ENCODE results near the gene REEP5. TPM values are rescaled to one million over a fixed set of nuclear protein-coding genes. Genes with fewer than 3 reads are reported as not detected.
A peak's percentile ranks its signal among the peaks of the same experiment; 100 is the strongest.

REEP5 gene
- total and polyA plus RNA-seq, 2 of the 4 experiments (the other 2 are of a cell fraction), result 49.3 to 82.0 TPM

- H3K4ac ChIP-seq (ENCODE audit: low read depth, low read length), result no peak overlapping the region
- H3K9me1 ChIP-seq (ENCODE audit: insufficient read depth, low read length), result peaks cover 14% of the 10 kb centered on the region
- ATAC-seq (ENCODE audit: low read depth), result no peak; the same call in 1 of the 2 replicates
- H2BK120ac ChIP-seq (ENCODE audit: low read depth, low read length), result no peak overlapping the region
- H3K27me3 ChIP-seq (ENCODE audit: control insufficient read depth, insufficient read depth, low read length), result peaks cover 2% of the 10 kb centered on the region; the same call in 1 of the 2 replicates
- no peak overlapping the region for H3K14ac ChIP-seq (replicated peaks; ENCODE audit: low read depth, low read length)
- no peak overlapping the region for H2BK5ac ChIP-seq (ENCODE audit: low read depth, low read length, poor library complexity, severe bottlenecking)
- peaks cover 9% of the 10 kb centered on the region for H3K4me1 ChIP-seq (ENCODE audit: control insufficient read depth, insufficient read depth, low read length)
- H2AFZ ChIP-seq (replicated peaks; ENCODE audit: low read length, poor library complexity), result no peak overlapping the region
- H3K79me1 ChIP-seq (ENCODE audit: low read depth in 1 of 2, low read length in 2 of 2), result peaks cover 25 to 62% of the 10 kb centered on the region in 2 experiments
- ChIA-PET CTCF (no interaction called here), POLR2A (ENCODE audit: unreplicated experiment) (no interaction called here)
- no peak overlapping the region for H3K23ac ChIP-seq (ENCODE audit: low read depth, low read length)
- no peaks in the 10 kb centered on the region for H3K9me3 ChIP-seq (ENCODE audit: control insufficient read depth, insufficient read depth, low read length)
- BruUV-seq (replicated peaks), result no TSS peak
- peaks cover 55% of the 10 kb centered on the region for H4K20me1 ChIP-seq (ENCODE audit: insufficient read depth, low read length)
- H2AK9ac ChIP-seq (replicated peaks; ENCODE audit: low read depth, low read length, poor library complexity), result no peak overlapping the region
- H2BK20ac ChIP-seq (ENCODE audit: low read depth, low read length), result no peak overlapping the region
- no peak overlapping the region for H3K27ac ChIP-seq (ENCODE audit: insufficient read depth, low read length)
- TF ChIP-seq CTCF (conservative IDR thresholded peaks at IDR 0.05; ENCODE audit: low read depth, low read length), result no peak
- no peak for TF ChIP-seq MAFK (IDR thresholded peaks at IDR 0.05; ENCODE audit: low read depth, low read length)
- no peak for TF ChIP-seq FOS (IDR thresholded peaks at IDR 0.05; ENCODE audit: low read depth, low read length)
- no peak for TF ChIP-seq USF2 (IDR thresholded peaks at IDR 0.05; ENCODE audit: low read depth, low read length)
- no peak for TF ChIP-seq SMC3 (IDR thresholded peaks at IDR 0.05; ENCODE audit: low read depth, low read length)
- no peak for TF ChIP-seq ELK1 (IDR thresholded peaks at IDR 0.05; ENCODE audit: borderline replicate concordance, low read depth, low read length)
- TF ChIP-seq NFE2L2 (IDR thresholded peaks at IDR 0.05; ENCODE audit: low read depth, low read length), result no peak
- TF ChIP-seq RCOR1 (IDR thresholded peaks at IDR 0.05; ENCODE audit: insufficient replicate concordance, low read length), result no peak
- no peak for TF ChIP-seq MAZ (IDR thresholded peaks at IDR 0.05; ENCODE audit: borderline replicate concordance, low read depth, low read length)
- no peak for TF ChIP-seq CHD1 (IDR thresholded peaks at IDR 0.05; ENCODE audit: low read depth, low read length)
- TF ChIP-seq RFX5 (IDR thresholded peaks at IDR 0.05; ENCODE audit: low read depth, low read length), result no peak
- TF ChIP-seq BHLHE40 (IDR thresholded peaks at IDR 0.05; ENCODE audit: low read depth, low read length), result no peak
- TF ChIP-seq POLR2A (IDR thresholded peaks at IDR 0.05; ENCODE audit: low read depth, low read length), result no peak
- no peak for TF ChIP-seq MXI1 (IDR thresholded peaks at IDR 0.05; ENCODE audit: borderline replicate concordance, low read depth, low read length)
- H3K9ac ChIP-seq (ENCODE audit: low read depth, low read length), result no peak overlapping the region
- no peak overlapping the region for H4K91ac ChIP-seq (ENCODE audit: insufficient read depth, low read depth, low read length)
- peak; percentile 68 for DNase-seq
- peaks cover 19% of the 10 kb centered on the region for H3K36me3 ChIP-seq (ENCODE audit: control insufficient read depth, insufficient read depth, low read length)
- no peak overlapping the region for H3K4me3 ChIP-seq (ENCODE audit: insufficient read depth, low read depth, low read length)
- dilution Hi-C loops (cut with HindIII; ENCODE audit: low sequenced_read_pairs, unreplicated experiment), result no loop called here
- intact Hi-C loops (cut with micrococcal nuclease), result no loop called here
- no CpG with 5 or more reads among the region's 1 CpG for WGBS, 2 experiments (ENCODE audit: extremely low coverage in 2 of 2, insufficient read length in 1 of 2)
- H3K56ac ChIP-seq (ENCODE audit: extremely low read depth, insufficient read depth, low read length), result no peak overlapping the region
- H3K18ac ChIP-seq (ENCODE audit: low read depth, low read length), result no peak overlapping the region
- peak overlapping the region; percentile 8; the same call in 1 of the 2 replicates for H2AK5ac ChIP-seq (ENCODE audit: low read depth, low read length)
- no peak overlapping the region for H4K8ac ChIP-seq (ENCODE audit: low read depth in 2 of 2, low read length in 2 of 2)
- in situ Hi-C loops (cut with MboI; ENCODE audit: low sequenced_read_pairs), result no loop called here
- no peak overlapping the region; the same call in 1 of the 2 replicates for H3K4me2 ChIP-seq (ENCODE audit: low read depth, low read length)
- no peak overlapping the region for H4K5ac ChIP-seq (ENCODE audit: low read depth, low read length)
- H2BK15ac ChIP-seq (ENCODE audit: low read depth, low read length), result no peak overlapping the region
Observed at GRCh38 chr5:112918679-112919078, 3.3 kb downstream of the REEP5 start.
